Activated CD8-positive, alpha-beta T cell treated with anti-CD3 and anti-CD28 coated beads for 36 hours (primary cell): ENCODE results near the gene RAB11FIP4. TPM values are rescaled to one million over a fixed set of nuclear protein-coding genes. Genes with fewer than 3 reads are reported as not detected.
A peak's percentile ranks its signal among the peaks of the same experiment; 100 is the strongest.

Experiments used
- ATAC-seq: fragments of 200-7000 bp; cut with Tn5 transposase; one replicate; pipeline ENCODE4 v1.10.0; 2021; ENCODE audit warnings: mild to moderate bottlenecking, moderate library complexity
- CTCF ChIA-PET: fragments of 350-600 bp; sonication (Branson Sonifier 250); formaldehyde crosslinking; loops from one replicate; lab custom pipeline; 2021; ENCODE audit warnings: antibody characterized with exemption; lab: Charles Lee
- POLR2A ChIA-PET: fragments of 350-600 bp; sonication (Branson Sonifier 250); formaldehyde crosslinking; loops from one replicate; lab custom pipeline; 2021; ENCODE audit warnings: antibody characterized with exemption; lab: Charles Lee
- DNase-seq: peaks from one replicate; pipeline ENCODE4 v3.0.0-alpha.2; 2020
- H3K27ac Mint-ChIP-seq: one replicate; pipeline ENCODE4 v1.8.0; 2021; ENCODE audit warnings: mild to moderate bottlenecking, mixed read lengths
- H3K27me3 Mint-ChIP-seq: one replicate; pipeline ENCODE4 v1.8.0; 2021; ENCODE audit warnings: mixed read lengths
- H3K36me3 Mint-ChIP-seq: one replicate; pipeline ENCODE4 v1.8.0; 2021; ENCODE audit warnings: low read depth, mixed read lengths
- H3K4me1 Mint-ChIP-seq: one replicate; pipeline ENCODE4 v1.8.0; 2021; ENCODE audit warnings: low read depth, mixed read lengths
- H3K4me3 Mint-ChIP-seq: one replicate; pipeline ENCODE4 v1.8.0; 2021; ENCODE audit warnings: mild to moderate bottlenecking, moderate library complexity, mixed read lengths
- H3K9me3 Mint-ChIP-seq: one replicate; pipeline ENCODE4 v1.8.0; 2021; ENCODE audit warnings: mixed read lengths
- CTCF ChIP-seq: fragments of 200-600 bp; IDR thresholded peaks from one replicate; pipeline ENCODE4 v1.8.0; 2022; ENCODE audit warnings: antibody characterized with exemption, mild to moderate bottlenecking
- intact Hi-C: fragments of 100-400 bp; cut with micrococcal nuclease; formaldehyde crosslinking; loops from one replicate; pipeline ENCODE4 v1.10.0; 2022
- total RNA-seq, 2 experiments: library from RNA; stranded (reverse); gene quantifications; one replicate each; pipeline ENCODE4 v1.2.3, GENCODE V29; 2021

RAB11FIP4 gene
- total RNA-seq, 2 experiments from 2014 or later, result 38.2 to 39.1 TPM

DNA sequence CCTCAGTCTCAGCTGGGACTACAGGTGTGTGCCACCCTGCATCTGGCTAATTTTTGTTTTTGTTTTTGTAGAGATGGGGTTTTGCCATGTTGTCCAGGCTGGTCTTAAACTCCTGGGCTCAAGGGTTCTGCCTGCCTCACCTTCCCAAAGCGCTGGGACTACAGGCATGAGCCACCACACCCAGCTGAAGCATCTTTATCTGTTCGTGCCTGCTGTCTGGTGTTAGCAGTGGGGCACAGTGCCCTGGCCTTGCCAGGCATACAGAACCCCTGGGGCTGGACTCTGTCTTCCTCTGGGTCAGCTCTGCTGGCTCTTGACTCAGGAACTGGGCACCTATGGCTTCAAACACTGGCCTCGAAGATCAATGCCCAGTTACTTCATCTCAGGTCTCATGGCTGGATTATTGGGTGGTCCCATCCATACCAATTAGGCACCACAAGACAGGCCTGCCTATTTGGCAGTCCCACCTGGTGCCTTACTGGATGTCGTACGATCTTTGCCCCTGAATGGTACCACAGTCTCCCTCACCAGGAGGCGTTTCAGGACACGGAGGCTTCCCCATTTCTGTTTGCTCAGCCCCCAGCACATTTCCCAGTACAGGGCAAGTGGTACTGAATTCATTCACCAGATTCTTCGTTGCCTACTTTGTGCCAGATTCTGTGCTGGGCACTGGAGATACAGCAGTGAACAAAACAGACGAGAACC, 99.3 kb downstream of the RAB11FIP4 start:
- ChIA-PET CTCF (interaction anchor here (0.9 to 8.1 kb wide), 3 partner anchors 18 to 34 kb away, joined by 3 to 79 read pairs (median 7); no protein-coding TSS in a partner anchor), POLR2A (interaction anchor here (2.0 to 9.8 kb wide), 2 partner anchors 9 to 20 kb away, joined by 7 to 175 read pairs; no protein-coding TSS in a partner anchor)
- Mint-ChIP-seq H3K27ac (peak overlapping the region; percentile 97), H3K4me1 (peaks cover 77% of the 10 kb centered on the region), H3K36me3 (peaks cover 5% of the 10 kb centered on the region), H3K27me3 (no peaks in the 10 kb centered on the region), H3K4me3 (peak overlapping the region; percentile 92), H3K9me3 (no peaks in the 10 kb centered on the region)
- no peak for ATAC-seq
- DNase-seq, result no peak
- TF ChIP-seq CTCF, result no peak
- intact Hi-C loops, result loop anchor here (5.0 kb wide), 1 partner anchor 174 kb away; no protein-coding TSS in a partner anchor

- intact Hi-C loops, result loop anchor here (5.0 kb wide), 1 partner anchor 174 kb away; no protein-coding TSS in a partner anchor
- H3K4me3 Mint-ChIP-seq, result peak overlapping the region; percentile 92
- peaks cover 82% of the 10 kb centered on the region for H3K4me1 Mint-ChIP-seq
- H3K27me3 Mint-ChIP-seq, result no peaks in the 10 kb centered on the region
- no peaks in the 10 kb centered on the region for H3K9me3 Mint-ChIP-seq
- no peak for TF ChIP-seq CTCF
- H3K36me3 Mint-ChIP-seq, result peaks cover 5% of the 10 kb centered on the region
- H3K27ac Mint-ChIP-seq, result peak overlapping the region; percentile 97
- CTCF ChIA-PET, result interaction anchor here (0.9 to 8.1 kb wide), 5 partner anchors 8 to 34 kb away, joined by 3 to 79 read pairs (median 4); no protein-coding TSS in a partner anchor
- DNase-seq (peak; percentile 43), ATAC-seq (no peak)
- POLR2A ChIA-PET, result interaction anchor here (2.0 to 9.8 kb wide), 2 partner anchors 9 to 19 kb away, joined by 7 to 175 read pairs; no protein-coding TSS in a partner anchor
Observed at GRCh38 chr17:31491376-31492131, 100.1 kb downstream of the RAB11FIP4 start.

DNA sequence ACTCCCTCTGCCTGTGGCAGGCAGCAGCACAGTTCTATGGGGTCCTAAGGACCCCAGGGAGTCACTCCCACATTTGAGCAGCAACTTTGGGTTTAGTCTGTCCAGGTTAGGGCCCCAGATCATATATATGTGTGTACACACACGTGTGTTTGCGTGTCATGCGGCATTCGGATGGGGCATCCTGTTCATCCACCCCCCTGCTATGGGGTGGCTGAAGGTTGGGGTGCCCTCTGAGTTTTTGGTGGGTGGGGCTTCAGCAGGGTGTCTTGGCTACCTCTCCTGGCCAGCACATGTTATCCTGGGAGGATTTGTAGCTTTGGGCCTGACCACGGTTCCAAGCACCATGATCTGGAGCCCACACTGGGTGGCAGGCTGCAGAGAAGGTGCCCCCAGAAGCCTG, 100.7 kb downstream of the RAB11FIP4 start:
- peaks cover 5% of the 10 kb centered on the region for H3K36me3 Mint-ChIP-seq
- no peaks in the 10 kb centered on the region for H3K27me3 Mint-ChIP-seq
- CTCF ChIA-PET, result interaction anchor here (0.6 to 8.1 kb wide), 9 partner anchors 9 to 33 kb away, joined by 3 to 79 read pairs (median 4); no protein-coding TSS in a partner anchor
- peak overlapping the region; percentile 97 for H3K27ac Mint-ChIP-seq
- POLR2A ChIA-PET, result interaction anchor here (0.6 to 9.8 kb wide), 3 partner anchors 10 to 59 kb away, joined by 3 to 175 read pairs (median 7); no protein-coding TSS in a partner anchor
- peak overlapping the region; percentile 92 for H3K4me3 Mint-ChIP-seq
- no peak for ATAC-seq
- no peak for DNase-seq
- TF ChIP-seq CTCF, result peak; percentile 16
- no peaks in the 10 kb centered on the region for H3K9me3 Mint-ChIP-seq
- H3K4me1 Mint-ChIP-seq, result peaks cover 82% of the 10 kb centered on the region
- intact Hi-C loops, result loop anchor here (5.0 kb wide), 1 partner anchor 175 kb away; no protein-coding TSS in a partner anchor

DNA sequence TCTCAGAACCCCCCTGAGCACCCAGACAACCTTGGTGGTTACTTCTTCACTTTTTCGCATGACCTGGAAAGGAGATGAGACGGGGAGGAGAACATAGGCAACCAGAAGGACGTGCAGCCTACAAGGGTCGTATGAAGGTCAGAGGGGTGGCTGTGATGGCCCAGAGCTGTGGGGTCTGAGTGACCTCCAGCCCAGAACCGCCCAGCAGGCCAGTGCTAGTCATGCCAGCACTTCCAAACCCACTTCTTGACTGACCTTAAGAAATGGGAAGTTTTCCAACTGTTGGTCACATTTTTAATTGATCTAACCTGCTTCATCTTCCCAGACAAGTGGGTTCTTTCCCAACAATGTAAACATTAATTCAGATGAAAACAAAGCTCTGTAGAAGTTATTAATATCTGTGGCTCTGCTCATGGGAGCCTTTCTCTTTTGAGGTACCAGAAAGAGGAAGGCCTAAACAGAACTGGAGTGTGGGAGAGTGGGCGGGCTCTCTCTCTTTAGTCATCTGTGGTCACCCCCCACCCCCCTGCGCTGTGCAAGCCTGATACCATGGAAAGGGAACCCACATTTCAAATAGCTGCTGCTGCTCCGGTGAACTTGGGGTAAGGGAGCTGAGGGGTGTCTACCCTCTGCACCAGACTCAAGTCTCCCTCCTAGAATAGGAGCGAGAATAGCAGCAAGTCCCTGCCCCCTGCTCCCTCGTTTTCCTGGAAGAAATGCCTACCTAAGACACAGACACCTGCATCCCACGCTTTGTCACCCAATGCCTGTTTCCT, 101.6 kb downstream of the RAB11FIP4 start:
- Mint-ChIP-seq H3K27me3 (no peaks in the 10 kb centered on the region), H3K9me3 (no peaks in the 10 kb centered on the region), H3K27ac (peak overlapping the region; percentile 97), H3K4me1 (peaks cover 86% of the 10 kb centered on the region), H3K36me3 (peaks cover 5% of the 10 kb centered on the region), H3K4me3 (peak overlapping the region; percentile 69)
- CTCF ChIA-PET, result interaction anchor here (0.6 to 8.1 kb wide), 9 partner anchors 10 to 67 kb away, joined by 3 to 79 read pairs (median 4); no protein-coding TSS in a partner anchor
- TF ChIP-seq CTCF, result no peak
- POLR2A ChIA-PET, result interaction anchor here (1.0 to 9.8 kb wide), 7 partner anchors 11 to 173 kb away, joined by 3 to 175 read pairs (median 5); no protein-coding TSS in a partner anchor
- intact Hi-C loops, result loop anchor here (5.0 kb wide), 1 partner anchor 176 kb away; no protein-coding TSS in a partner anchor
- ATAC-seq (peak; percentile 40), DNase-seq (peak; percentile 96)
